ENCODE data around the gene KLHL10.

The KLHL10 gene

DNA sequence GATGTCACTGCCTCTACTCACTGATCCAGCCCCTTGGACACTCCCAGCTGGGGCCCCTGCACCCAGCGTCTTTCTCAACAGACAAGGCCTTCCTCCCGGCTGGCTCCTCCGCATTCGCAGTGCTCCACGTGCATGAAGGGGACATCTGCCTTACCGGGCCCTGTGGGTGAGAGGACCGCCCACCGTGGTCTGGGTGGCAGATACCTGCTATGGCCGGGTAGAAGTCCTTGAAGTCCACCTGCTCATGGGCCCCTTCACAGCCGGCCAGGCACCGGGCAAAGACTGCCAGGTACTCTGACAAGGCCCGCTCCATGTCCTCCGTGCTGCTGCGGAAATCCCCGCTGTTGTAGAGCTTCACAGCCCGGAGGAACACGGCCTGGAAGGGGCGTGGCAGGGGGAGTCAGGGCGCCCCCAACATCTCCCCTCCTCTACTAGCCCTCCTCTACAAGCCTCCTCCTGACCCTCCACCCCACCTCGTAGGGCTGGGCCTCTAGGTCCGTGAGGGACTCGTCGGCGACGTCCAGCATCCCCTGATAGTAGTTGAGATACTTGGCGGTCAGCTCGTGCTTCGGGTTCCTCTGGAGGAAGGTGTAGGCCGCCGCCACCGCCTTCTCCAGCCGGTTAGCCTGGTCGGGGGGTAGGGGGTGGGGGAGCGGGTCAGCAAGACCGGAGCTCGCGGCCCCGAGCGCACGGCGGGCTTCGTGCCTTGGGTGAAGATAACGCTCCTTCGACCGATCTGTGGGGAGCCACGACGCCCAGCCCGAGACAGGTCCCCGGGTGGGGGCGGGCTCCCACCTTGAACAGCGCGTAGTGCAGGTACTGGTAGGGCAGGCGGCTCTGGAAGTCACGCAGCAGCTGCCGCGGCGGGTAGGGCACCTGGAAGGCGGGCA is 26.7 kb upstream of the KLHL10 start:
- TF ChIP-seq, protein P1, sequence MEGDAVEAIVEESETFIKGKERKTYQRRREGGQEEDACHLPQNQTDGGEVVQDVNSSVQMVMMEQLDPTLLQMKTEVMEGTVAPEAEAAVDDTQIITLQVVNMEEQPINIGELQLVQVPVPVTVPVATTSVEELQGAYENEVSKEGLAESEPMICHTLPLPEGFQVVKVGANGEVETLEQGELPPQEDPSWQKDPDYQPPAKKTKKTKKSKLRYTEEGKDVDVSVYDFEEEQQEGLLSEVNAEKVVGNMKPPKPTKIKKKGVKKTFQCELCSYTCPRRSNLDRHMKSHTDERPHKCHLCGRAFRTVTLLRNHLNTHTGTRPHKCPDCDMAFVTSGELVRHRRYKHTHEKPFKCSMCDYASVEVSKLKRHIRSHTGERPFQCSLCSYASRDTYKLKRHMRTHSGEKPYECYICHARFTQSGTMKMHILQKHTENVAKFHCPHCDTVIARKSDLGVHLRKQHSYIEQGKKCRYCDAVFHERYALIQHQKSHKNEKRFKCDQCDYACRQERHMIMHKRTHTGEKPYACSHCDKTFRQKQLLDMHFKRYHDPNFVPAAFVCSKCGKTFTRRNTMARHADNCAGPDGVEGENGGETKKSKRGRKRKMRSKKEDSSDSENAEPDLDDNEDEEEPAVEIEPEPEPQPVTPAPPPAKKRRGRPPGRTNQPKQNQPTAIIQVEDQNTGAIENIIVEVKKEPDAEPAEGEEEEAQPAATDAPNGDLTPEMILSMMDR (IDR thresholded peaks at IDR 0.05), result no peak
- Histone ChIP-seq H3K4me3 (peak overlapping the region; percentile 95), H3K27ac (peak overlapping the region; percentile 51 to 90)
- no peak for DNase-seq (ENCODE audit: low spot score)

DNA sequence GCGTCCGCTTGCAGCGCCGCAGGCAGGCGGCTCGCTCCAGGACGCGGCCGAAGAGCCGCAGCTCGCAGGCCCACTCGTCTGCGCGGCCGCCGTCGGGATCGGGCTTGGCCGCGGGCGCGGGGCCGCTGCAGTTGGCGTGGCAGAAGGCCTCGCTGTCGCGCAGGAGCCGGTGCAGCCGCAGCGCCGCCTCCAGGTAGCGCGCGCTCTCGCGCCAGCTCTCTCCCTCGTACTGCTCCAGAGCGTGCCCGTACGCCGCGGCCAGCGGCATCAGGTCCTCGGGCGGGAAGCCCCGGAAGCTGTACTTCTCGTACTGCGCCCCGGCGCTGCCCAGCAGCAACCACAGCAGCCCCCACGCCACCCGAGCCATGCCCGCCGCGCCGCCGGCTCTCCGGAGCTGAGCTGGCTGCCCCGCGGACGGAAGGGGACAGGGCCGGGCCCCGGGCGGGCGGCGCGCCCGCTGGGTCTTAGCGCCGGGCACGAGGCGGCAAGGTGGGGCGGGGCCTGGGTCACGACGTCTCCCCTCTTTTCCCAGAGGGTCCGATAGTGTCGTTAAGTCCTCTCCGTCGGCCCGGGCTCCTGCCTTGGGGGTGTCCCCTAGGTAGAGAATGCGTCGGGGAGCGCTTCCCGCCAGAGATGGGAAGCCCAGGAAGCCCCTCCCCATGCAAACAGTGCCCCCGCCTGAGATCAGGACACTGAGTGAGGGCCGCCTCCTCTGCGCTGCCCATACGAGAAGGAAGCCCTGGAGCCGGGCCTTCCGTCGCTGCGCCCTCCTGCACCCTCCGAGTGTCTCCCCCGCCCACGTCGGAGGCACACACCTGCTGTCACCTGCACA is 25.9 kb upstream of the KLHL10 start, which contains the start of gene P3H4:
Gene P3H4, minus strand, starts transcription at position 401 of the 832 bp plus-strand sequence. Its CDS starts 34 bp downstream, at position 367.
- peak; percentile 87 for DNase-seq (ENCODE audit: low spot score)
- H3K27ac ChIP-seq, result peak within 1 kb of the TSS; percentile 51 to 90

DNA sequence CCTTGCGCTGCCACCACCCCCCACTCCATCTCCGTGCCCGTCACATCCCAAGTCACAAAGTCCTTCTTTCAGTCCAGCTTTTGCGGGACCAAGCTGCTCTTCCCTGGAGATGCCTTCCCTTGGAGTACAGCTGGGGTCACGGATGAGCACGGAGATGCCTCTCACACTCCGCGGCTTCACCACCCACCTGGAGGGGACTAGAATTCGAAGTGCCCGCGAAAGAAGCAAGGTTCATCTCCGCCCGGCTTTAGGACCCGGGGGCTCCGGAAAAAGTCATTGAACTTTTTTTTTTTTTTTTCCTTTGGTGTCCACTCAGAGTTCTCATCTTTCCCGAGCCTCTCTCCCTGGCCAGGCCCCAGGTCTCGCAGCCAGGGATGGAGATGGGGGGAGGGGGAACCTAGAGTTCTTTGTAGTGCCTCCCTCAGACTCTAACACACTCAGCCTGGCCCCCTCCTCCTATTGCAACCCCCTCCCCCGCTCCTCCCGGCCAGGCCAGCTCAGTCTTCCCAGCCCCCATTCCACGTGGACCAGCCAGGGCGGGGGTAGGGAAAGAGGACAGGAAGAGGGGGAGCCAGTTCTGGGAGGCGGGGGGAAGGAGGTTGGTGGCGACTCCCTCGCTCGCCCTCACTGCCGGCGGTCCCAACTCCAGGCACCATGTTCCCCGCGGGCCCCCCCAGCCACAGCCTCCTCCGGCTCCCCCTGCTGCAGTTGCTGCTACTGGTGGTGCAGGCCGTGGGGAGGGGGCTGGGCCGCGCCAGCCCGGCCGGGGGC is 25.1 kb upstream of the KLHL10 start, which contains the start of gene FKBP10:
Gene FKBP10, plus strand, starts transcription at position 624 of the 771 bp plus-strand sequence. Its CDS starts 31 bp downstream, at position 655.
- DNase-seq (ENCODE audit: low spot score), result no peak
- Histone ChIP-seq H3K4me3 (peak within 1 kb of the TSS; percentile 95), H3K27ac (peak within 1 kb of the TSS; percentile 51 to 90)
- TF ChIP-seq, protein P1 (IDR thresholded peaks at IDR 0.05), result no peak

More for the DNA sequence above, 25.9 kb upstream of the KLHL10 start, which contains the start of gene P3H4:
- TF ChIP-seq, protein P1 (IDR thresholded peaks at IDR 0.05), result peak; percentile 72
- peak within 1 kb of the TSS; percentile 95 for H3K4me3 ChIP-seq

DNA sequence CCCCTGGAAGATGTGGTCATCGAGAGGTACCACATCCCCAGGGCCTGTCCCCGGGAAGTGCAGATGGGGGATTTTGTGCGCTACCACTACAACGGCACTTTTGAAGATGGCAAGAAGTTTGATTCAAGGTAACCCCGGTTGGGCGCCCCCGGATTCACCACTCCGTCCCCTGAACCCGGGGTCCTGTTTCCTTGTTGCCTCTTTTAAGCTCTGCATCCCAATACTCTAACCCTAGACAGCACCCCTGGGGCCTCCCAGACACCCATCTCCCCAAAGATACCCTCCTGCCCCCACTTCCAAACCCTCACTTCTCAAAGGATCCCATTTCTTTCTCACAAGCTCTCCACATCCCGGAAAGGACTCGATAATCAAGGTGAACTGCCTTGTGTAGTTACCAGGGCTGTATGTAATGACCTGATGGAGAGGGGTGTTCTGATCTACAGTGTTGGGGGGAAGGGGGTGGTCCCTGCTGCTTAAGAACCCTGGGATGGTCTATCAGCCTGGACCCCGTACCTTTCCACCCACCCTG is 24.4 kb upstream of the KLHL10 start:
- Histone ChIP-seq H3K27ac (peak overlapping the region; percentile 51 to 90), H3K4me3 (peak overlapping the region; percentile 95)
- TF ChIP-seq, protein P1 (IDR thresholded peaks at IDR 0.05), result no peak
- DNase-seq (ENCODE audit: low spot score), result no peak

DNA sequence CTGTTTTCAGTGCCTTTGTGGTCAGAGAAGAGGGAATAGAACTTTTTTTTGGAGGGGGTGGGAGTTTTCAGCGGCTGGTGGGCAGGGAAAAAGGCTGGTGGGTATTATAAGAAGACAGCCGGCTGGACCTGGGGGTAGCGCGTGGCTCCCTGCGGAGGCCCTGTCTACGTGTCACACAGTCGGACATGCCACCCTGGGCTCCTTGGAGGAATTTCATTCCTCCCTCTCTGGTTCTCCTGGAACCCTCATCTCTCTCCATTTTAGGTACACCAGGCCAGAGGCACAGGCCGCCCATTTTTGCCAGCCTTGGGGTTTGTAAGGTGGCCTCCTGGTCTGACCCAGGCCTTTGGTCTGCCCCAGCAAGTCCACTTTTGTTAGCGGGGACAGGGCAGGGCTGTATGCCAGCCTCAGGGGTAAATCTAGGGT is 23.9 kb upstream of the KLHL10 start:
- peak overlapping the region; percentile 95 for H3K4me3 ChIP-seq
- TF ChIP-seq, protein P1 (IDR thresholded peaks at IDR 0.05), result no peak
- peak overlapping the region; percentile 51 to 90 for H3K27ac ChIP-seq
- DNase-seq (ENCODE audit: low spot score), result no peak

DNA sequence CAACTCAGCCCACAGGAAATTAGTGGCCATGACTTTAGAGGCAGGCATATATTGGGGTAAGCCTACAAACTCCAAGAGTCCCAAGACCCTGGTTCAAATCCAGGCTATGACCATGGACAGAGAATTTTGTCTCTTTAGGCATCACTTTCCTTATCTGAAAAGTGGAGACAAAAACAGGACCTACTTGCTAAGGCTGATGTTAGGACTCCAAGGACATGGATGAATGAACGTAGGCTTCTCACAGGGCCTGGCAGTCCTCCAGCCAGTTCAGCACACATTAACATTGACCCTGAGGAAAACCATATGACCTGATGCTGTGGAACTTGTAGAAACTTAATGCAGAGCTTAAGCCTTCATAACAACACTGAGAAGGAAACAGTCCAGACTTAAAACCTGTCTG is 23.4 kb upstream of the KLHL10 start:
- no peak for DNase-seq (ENCODE audit: low spot score)

More for the DNA sequence above, 23.4 kb upstream of the KLHL10 start:
- TF ChIP-seq, protein P1 (IDR thresholded peaks at IDR 0.05), result no peak
- peak overlapping the region; percentile 51 to 90 for H3K27ac ChIP-seq
- H3K4me3 ChIP-seq, result peak overlapping the region; percentile 95
